ENCODE data around the gene SUDS3. TPM values are rescaled to one million over a fixed set of nuclear protein-coding genes. Genes with fewer than 3 reads are reported as not detected.

The SUDS3 gene
- total RNA-seq, 6 experiments from 2014 or later, result 9.7 to 15.9 (median 13.6) TPM

DNA sequence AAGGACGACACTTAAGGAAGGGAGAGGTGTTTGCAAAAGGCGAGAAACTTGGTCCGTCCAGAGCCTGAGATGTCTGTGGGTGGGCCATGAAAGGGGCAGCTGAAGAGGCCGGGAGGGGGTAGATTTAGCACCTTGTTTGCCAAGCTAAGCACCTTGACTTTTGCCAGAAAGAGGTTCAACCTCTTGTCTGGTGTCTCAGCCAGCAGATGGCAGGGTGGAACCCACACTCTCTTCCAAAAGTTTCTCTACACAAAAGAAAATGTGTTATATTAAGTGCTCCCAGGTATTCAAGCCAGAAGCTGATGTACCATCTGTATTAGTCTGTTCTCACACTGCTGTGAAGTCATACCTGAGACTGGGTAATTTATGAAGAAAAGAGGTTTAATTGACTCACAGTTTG, 69.9 kb downstream of the SUDS3 start:
- ATAC-seq (no peak), DNase-seq (no peak)
- no peaks in the 10 kb centered on the region for H3K9me3 ChIP-seq
- TF ChIP-seq CTCF (IDR thresholded peaks at IDR 0.05) (peak in 2 of 4 donors; percentile 9 to 12), POLR2A (IDR thresholded peaks at IDR 0.05) (no peak)
- intact Hi-C loops (cut with DNase I), result no loop called here
- H3K4me3 ChIP-seq, result no peak overlapping the region
- H3K27me3 ChIP-seq, result no peaks in the 10 kb centered on the region
- no peaks in the 10 kb centered on the region for H3K36me3 ChIP-seq
- 20% methylated on average over 4 of the region's 4 CpGs for WGBS (ENCODE audit: insufficient coverage, low coverage, low lambda C conversion rate, missing lambda C conversion rate)
- H3K4me1 ChIP-seq, result no peaks in the 10 kb centered on the region
- H3K27ac ChIP-seq, result no peak overlapping the region

DNA sequence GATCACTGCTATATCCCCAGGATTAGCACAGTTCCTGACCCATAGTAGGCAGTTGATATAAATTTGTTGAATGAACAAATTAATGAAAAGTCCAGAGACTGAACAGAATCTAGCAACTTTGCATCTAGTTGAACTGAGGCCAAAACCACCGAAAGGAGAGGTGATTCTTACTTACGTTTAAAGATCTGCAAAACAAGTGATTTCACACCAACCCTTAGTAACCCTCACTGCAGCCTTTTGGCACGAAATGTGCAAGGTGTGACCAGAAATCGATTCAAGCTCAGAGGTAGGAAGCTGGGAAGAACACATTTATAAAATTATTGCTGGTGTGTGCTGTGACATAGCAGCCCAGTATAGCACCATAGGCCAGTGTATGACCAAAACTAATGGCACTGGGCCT, 70.8 kb downstream of the SUDS3 start:
- WGBS (ENCODE audit: insufficient coverage, low coverage, low lambda C conversion rate, missing lambda C conversion rate), result 46% methylated on average over 4 of the region's 4 CpGs
- TF ChIP-seq POLR2A (IDR thresholded peaks at IDR 0.05) (no peak), CTCF (IDR thresholded peaks at IDR 0.05) (no peak)
- no peak for ATAC-seq
- Histone ChIP-seq H3K4me1 (no peaks in the 10 kb centered on the region), H3K36me3 (no peaks in the 10 kb centered on the region), H3K27me3 (no peaks in the 10 kb centered on the region), H3K27ac (no peak overlapping the region), H3K4me3 (no peak overlapping the region), H3K9me3 (no peaks in the 10 kb centered on the region)
- intact Hi-C loops (cut with DNase I), result no loop called here
- no peak for DNase-seq

GRCh38 chr12:118448341-118448740, 72.0 kb downstream of the SUDS3 start:
- no peak for TF ChIP-seq POLR2A (IDR thresholded peaks at IDR 0.05)
- TF ChIP-seq CTCF (IDR thresholded peaks at IDR 0.05), result no peak
- DNase-seq (no peak), ATAC-seq (no peak)
- intact Hi-C loops (cut with DNase I), result no loop called here
- Histone ChIP-seq H3K27me3 (no peaks in the 10 kb centered on the region), H3K27ac (no peak overlapping the region), H3K36me3 (no peaks in the 10 kb centered on the region), H3K9me3 (no peaks in the 10 kb centered on the region), H3K4me1 (no peaks in the 10 kb centered on the region), H3K4me3 (no peak overlapping the region)
- 100% methylated on average over 1 of the region's 1 CpG for WGBS (ENCODE audit: insufficient coverage, low coverage, low lambda C conversion rate, missing lambda C conversion rate)

DNA sequence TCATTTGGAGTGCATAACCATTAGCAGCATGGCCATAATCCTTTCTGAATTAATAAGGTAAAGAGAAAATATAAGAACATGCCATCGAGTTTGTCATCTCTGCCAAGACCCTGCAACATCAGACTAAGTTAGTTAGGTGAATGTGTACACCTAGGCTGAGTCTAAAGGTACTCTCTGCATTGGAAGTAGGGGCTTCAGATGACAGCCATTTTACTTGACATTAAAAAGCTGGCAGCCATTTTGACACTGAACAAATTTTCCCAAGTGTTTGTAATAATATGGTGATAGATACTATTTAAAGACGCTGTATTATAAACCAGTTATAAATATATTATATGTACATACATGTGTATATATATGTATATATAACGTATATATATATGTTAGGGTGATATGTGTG, 79.0 kb downstream of the SUDS3 start:
- DNase-seq (no peak), ATAC-seq (no peak)
- Histone ChIP-seq H3K27ac (no peak overlapping the region), H3K27me3 (no peaks in the 10 kb centered on the region), H3K9me3 (no peaks in the 10 kb centered on the region), H3K36me3 (no peaks in the 10 kb centered on the region), H3K4me3 (no peak overlapping the region), H3K4me1 (no peaks in the 10 kb centered on the region)
- intact Hi-C loops (cut with DNase I), result no loop called here
- WGBS (ENCODE audit: insufficient coverage, low coverage, low lambda C conversion rate, missing lambda C conversion rate), result 30% methylated on average over 3 of the region's 3 CpGs
- no peak for TF ChIP-seq CTCF (IDR thresholded peaks at IDR 0.05)
- TF ChIP-seq POLR2A (IDR thresholded peaks at IDR 0.05), result no peak

DNA sequence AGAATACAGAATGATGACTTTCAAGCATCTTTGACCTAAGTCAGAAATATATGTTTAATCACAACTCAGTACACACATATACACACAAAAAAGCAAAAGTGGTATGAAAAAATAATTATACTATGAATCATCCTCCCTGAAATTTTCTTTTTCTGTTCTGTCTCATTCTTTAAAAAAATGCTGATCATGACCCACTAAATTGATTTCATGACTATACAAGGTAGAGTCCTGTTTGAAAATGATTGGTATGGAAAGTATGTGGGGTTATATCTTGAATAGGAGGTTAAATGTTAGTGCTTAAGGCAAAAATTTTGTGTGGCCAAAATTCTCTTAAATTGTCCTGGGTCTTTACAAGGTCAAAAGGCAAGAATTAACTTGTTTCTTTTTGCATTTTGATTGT, 80.4 kb downstream of the SUDS3 start:
- no peak overlapping the region for H3K27ac ChIP-seq
- no peak for DNase-seq
- no peaks in the 10 kb centered on the region for H3K4me1 ChIP-seq
- no peak for ATAC-seq
- intact Hi-C loops (cut with DNase I), result no loop called here
- no peaks in the 10 kb centered on the region for H3K27me3 ChIP-seq
- no peaks in the 10 kb centered on the region for H3K36me3 ChIP-seq
- no peak overlapping the region for H3K4me3 ChIP-seq
- peaks cover 0 to 5% (median 0%) of the 10 kb centered on the region in 4 donors for H3K9me3 ChIP-seq
- TF ChIP-seq POLR2A (IDR thresholded peaks at IDR 0.05) (no peak), CTCF (IDR thresholded peaks at IDR 0.05) (no peak)

Measured in right lobe of liver (tissue), 6 donors.